GM19035 (cell line): ENCODE measurements around the gene MYH14.

Experiments used
- ATAC-seq: cut with Tn5 transposase; IDR thresholded peaks from one replicate; pipeline ENCODE4 v1.9.1; 2021; ENCODE audit not compliant: unreplicated experiment

The MYH14 gene

DNA sequence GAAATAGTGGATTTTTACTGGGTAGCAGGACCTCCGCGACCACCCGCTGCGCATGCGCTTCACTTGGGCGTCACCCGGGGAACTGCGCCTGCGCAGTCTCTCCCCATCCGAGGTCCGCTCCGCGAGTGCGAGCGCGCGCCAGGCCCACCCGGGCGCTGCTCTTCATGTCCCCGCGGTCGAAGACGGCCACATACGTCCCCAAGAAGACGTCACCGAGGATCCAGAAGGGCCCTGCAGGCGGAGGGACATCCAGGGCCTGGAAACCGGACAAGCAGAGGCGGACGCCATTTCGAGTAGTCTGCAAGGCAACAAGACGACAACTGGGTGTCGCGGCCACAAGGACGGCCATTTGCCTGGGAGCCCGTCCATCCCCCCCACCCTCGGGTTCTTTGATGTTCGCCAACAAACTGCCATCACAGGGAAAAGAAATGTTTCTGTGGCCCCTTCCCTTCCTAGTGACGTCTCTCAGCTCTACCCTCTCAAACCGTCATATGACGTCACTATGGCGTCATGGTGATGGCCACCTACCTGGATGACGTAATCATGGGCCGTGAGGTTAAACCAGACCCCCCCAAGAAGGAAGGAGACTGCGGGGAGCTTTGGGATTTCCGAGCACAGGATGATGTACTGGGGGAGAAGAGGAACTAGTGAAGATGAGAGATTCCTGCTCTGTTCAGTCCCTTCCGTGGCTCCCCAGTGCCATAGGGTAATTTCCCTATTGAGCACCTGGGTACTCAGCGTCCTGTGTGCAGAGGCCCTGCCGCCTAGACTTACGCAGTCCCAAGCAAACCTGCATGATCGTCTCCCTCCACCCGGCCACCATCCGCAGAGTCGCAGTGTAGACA is 155.3 kb downstream of the MYH14 start:
- peak; percentile 39 for ATAC-seq

DNA sequence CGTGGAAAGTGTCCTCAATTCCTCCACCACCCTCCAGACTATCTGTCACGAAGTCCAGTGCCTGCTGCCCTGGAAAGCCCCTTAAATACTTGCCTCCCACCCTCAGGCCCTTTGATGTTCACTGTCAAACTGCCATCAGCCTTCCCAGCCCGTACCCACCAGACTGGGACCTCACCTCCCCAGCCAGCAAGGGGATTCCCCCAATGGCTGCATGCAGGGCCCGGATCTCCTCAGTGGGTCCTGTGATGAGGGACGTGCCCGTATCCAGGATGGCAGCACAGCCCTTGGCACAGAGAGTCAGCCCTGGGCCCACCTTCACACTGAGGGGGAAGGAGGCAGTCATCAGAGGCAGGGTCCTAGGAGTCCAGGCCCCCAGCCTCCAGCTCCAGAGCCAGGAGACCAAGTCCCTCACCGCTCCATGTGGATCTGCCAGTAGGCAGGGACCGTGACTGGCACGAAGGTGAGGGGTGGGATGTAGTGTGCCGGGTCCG is 156.0 kb downstream of the MYH14 start:
- ATAC-seq = no peak
